NT2/D1 (cell line): ENCODE measurements around the gene ANKHD1.

Source experiments
- SUZ12 ChIP-seq: IDR thresholded peaks from 2 replicates; pipeline ENCODE4 v1.6.1; 2011; ENCODE audit not compliant: insufficient read length, insufficient read depth; ENCODE audit errors: extremely low read depth
- YY1 ChIP-seq: IDR thresholded peaks from 2 replicates; pipeline ENCODE4 v1.6.1; 2011; ENCODE audit not compliant: insufficient read length, insufficient read depth
- ZNF274 ChIP-seq: IDR thresholded peaks from 2 replicates; pipeline ENCODE4 v1.6.1; 2011; ENCODE audit warnings: mild to moderate bottlenecking, low read depth, low read length

GRCh38 chr5:140571105-140571504, 169.5 kb downstream of the ANKHD1 start:
- TF ChIP-seq ZNF274, result no peak
- no peak for TF ChIP-seq SUZ12
- no peak for TF ChIP-seq YY1
